HG03045 (cell line): ENCODE results near the gene RFFL.
"Not testable (repeated sequence)": the region's sequence is repeated elsewhere in the genome, so short reads cannot be mapped to it uniquely, and the experiment has no call there.

Experiments used
- ATAC-seq: cut with Tn5 transposase; IDR thresholded peaks from one replicate; pipeline ENCODE4 v1.9.1; 2021; ENCODE audit warnings: mild to moderate bottlenecking, moderate library complexity; ENCODE audit not compliant: unreplicated experiment

Gene RFFL

GRCh38 chr17:35048685-35049379, 14.7 kb downstream of the RFFL start:
- no peak for ATAC-seq

GRCh38 chr17:35046740-35047283, 16.7 kb downstream of the RFFL start:
- no peak for ATAC-seq

- ATAC-seq, result no peak
These were observed 17.3 kb downstream of the RFFL start for GRCh38 chr17:35046245-35046644.

GRCh38 chr17:35045458-35045979, 18.0 kb downstream of the RFFL start:
- ATAC-seq, result not testable (repeated sequence)

- ATAC-seq, result no peak
These were observed 19.3 kb downstream of the RFFL start for GRCh38 chr17:35044181-35044580.

- ATAC-seq, result no peak
These were observed 22.1 kb downstream of the RFFL start for GRCh38 chr17:35041390-35041789.

GRCh38 chr17:35038453-35038852, 25.1 kb downstream of the RFFL start:
- ATAC-seq, result no peak

GRCh38 chr17:35030780-35031179, 32.7 kb downstream of the RFFL start:
- ATAC-seq, result no peak

DNA sequence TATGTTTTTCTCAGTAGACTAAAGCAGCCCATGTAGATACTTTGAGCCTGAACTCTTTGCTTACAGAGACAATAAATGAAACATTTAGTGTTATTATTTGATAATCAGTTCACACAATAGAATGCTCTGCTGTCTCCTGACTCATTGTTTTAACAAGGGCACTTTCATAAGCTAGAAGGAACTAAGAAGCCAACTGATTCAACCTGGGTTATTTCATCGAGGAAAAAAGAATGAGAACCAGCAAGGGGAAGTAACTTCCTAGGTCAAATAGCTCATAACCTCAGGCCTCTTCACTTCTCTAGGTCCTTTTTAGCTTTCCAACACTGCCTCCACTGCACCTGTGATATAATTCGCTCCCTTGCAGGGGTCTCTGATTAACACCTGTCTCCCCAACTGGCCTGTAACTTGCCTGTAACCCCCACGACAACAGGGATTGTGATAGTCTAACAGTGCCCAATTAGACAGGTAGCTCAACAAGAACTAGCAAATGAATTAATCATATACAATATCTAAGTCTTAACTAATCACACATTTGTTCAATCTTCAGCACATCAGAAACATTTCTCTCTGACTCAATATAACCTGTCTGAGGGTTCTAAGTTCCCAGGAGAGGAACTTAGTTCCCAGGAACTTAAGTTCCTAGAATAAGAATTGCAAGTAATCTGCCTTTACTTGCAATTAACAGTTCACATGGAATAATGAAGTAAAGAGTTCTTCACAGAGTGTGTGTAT, 34.8 kb downstream of the RFFL start:
- ATAC-seq, result no peak

GRCh38 chr17:35028097-35028496, 35.4 kb downstream of the RFFL start:
- not testable (repeated sequence) for ATAC-seq

GRCh38 chr17:35025541-35025940, 38.0 kb downstream of the RFFL start:
- no peak for ATAC-seq

DNA sequence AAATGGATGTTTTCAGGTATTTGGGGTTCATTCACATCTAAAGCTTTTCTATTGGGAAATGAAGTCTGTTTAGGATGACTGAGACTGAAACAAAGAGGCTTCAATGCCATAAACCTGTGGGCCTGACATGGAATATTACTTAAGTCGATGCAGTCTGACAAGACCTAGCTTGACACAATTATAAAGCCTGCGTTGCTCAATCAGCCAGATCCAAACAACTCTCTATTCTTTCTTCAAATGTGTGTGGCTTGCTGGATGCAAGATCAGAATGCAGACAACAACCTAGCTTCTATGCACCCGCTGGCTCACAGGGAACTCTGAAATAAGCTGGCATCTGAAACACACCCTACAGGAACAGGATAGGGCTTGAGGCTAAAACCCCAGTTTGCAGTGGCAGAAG, 40.0 kb downstream of the RFFL start:
- ATAC-seq, result no peak

DNA sequence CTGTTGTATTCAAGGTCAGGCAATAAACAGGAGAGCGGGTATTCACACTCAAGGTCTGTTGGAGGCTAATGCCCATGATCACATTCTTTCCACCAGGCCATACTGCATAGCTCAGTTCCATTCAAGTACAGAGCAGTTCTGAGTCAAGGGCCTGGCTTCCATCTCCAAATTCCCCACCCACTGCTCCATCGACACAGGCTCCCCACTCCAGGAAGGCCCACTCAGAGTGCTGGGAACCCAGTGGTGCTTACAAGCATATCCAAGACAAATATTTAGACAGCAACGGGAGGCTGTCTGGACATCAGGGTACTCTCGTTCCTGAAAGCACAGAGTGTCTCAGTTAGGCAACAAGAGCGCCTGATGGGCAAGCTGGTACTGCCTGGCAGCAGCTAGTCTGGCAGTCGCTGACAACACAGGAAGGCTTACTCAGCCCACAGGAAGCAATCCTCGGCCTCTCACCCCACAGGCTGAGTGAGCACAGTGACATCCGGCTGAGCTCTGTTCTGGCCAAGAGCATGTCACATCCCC, 40.9 kb downstream of the RFFL start:
- no peak for ATAC-seq

DNA sequence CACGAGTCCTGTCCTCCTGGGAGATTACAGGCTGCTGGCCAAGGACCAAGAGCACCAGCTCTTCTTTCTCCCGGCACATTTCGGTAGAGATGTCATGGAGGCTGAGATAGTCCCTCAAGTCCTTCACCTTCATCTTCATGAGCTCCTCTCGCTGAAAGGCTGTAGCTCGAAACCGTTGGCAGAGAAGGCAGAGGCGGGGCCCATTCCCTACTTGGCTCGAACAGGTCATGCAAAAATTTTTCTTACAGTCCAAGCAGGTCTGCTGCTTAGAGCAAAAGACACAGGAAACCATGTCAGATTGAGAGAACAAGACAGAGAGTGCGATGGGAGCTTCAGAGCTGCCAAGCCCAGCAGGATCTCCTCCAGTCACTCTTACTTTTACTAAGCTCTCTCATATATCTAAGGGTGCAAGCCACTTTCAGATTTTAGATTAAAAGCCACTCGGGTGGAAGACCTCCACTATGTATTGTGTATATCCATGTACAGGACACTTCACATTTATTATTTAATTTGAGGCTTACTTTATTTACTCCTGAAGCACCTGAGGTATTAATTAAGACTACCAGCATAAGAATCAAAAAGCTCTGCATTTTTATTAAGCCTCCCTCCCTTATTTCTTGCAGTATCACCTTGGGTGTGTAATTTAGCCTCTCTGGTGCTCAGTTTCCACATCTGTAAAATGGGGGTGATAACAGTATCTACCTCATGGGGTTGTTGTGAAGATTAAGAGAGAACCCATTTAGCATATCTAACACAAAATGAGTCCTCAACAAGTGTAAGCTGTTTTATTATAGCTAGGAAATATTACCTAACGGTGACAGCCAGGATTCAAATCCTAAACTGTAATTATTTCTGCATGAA, 41.8 kb downstream of the RFFL start:
- ATAC-seq, result no peak

GRCh38 chr17:35019386-35020179, 43.9 kb downstream of the RFFL start:
- no peak for ATAC-seq

GRCh38 chr17:35018814-35019213, 44.7 kb downstream of the RFFL start:
- ATAC-seq, result no peak

GRCh38 chr17:35017021-35017420, 46.5 kb downstream of the RFFL start:
- no peak for ATAC-seq

GRCh38 chr17:35016369-35016768, 47.1 kb downstream of the RFFL start:
- ATAC-seq, result no peak

DNA sequence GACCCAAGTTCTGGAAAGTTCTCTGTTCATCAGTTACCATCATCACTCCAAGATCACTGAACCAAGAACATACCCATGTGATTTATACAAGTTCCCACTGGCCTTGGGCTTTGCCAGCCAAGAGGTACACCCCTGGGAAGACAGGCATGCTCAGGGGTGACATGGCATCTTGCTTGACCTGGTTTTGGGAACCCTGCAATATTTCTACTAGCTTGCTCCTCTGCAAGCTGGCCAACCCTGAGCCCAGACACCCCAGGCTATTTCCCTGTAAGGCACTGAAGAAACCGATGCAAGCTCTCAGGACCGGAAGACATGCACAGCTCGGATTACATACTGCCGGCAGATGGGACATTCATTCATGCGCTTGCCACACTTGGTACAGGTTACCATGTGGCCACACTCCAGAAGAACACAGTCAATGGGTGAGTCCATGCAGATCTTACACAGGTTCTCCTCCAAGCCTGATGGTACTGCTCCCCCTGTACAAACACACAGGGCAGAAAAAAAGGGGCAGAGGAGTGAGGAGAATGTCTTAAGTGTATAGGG, 51.8 kb downstream of the RFFL start:
- no peak for ATAC-seq

GRCh38 chr17:35010093-35010492, 53.4 kb downstream of the RFFL start:
- no peak for ATAC-seq
